HG03139 (cell line): ENCODE data around the gene HHAT.
"Not testable (repeated sequence)": the region's sequence is repeated elsewhere in the genome, so short reads cannot be mapped to it uniquely, and the experiment has no call there.

Experiments used
- ATAC-seq: cut with Tn5 transposase; IDR thresholded peaks from one replicate; pipeline ENCODE4 v1.9.1; 2021; ENCODE audit not compliant: unreplicated experiment

Gene HHAT

DNA sequence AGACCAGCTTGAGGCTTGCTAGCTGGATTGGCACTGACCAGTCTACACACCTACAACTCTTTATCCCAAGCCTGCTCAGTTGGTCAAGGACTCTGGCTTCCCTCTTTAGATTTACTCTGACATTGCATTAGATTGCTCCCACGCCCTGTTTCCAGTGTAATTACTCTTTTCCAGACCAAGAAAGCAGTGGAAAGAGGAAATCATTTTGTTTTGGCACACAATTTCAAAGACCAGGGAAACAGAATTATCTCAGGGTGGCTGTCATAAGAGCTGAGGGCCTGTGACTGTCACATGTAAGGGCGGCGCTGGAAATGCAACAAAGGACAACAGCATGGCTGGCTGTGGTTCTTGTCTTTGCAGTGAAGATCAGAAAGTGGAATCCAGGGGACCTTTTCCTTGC is 302.7 kb downstream of the HHAT start:
- no peak for ATAC-seq

- no peak for ATAC-seq
Measured at GRCh38 chr1:210633140-210633539, 304.4 kb downstream of the HHAT start.

GRCh38 chr1:210633636-210634035 is 304.9 kb downstream of the HHAT start:
- no peak for ATAC-seq

DNA sequence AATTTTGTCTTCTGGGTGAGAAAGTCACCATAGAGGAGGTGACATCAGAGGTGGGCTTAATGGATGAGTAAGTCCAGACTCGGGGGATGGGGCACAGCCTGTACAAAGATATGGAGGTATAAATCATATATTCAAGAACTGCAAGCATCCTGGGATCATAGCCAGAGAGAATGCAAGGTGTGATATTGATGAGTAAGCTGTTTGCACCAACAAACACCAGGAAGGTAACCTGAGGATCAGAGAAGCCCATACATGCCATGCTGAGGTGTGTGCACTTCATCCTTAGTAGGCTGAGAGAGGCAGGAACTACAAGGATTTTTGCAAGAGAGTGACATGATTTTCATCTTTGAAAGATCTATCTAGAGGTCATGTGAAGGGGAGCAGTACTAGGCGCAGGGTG is 306.4 kb downstream of the HHAT start:
- ATAC-seq, result no peak

DNA sequence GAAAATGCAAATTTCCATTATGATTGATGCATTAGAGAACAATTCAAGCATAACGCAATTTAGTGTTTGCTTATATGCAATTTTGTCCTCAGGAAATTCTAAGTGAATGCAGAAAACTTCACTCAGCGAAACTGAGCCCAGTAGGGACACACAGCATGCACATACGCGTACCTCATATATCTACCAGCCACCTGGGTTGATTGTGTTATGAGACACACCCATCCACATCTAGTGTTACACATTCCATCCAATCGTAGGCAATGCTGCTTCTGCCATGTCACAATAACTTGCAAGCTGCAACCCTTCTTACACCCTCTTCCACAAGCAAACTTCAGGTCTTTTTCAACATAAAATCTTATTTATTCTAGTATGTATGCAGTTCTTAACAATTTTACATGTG is 312.9 kb downstream of the HHAT start:
- no peak for ATAC-seq

GRCh38 chr1:210645582-210646257 is 317.0 kb downstream of the HHAT start:
- no peak for ATAC-seq

- ATAC-seq, result no peak
Measured at GRCh38 chr1:210646258-210646616, 317.5 kb downstream of the HHAT start.

DNA sequence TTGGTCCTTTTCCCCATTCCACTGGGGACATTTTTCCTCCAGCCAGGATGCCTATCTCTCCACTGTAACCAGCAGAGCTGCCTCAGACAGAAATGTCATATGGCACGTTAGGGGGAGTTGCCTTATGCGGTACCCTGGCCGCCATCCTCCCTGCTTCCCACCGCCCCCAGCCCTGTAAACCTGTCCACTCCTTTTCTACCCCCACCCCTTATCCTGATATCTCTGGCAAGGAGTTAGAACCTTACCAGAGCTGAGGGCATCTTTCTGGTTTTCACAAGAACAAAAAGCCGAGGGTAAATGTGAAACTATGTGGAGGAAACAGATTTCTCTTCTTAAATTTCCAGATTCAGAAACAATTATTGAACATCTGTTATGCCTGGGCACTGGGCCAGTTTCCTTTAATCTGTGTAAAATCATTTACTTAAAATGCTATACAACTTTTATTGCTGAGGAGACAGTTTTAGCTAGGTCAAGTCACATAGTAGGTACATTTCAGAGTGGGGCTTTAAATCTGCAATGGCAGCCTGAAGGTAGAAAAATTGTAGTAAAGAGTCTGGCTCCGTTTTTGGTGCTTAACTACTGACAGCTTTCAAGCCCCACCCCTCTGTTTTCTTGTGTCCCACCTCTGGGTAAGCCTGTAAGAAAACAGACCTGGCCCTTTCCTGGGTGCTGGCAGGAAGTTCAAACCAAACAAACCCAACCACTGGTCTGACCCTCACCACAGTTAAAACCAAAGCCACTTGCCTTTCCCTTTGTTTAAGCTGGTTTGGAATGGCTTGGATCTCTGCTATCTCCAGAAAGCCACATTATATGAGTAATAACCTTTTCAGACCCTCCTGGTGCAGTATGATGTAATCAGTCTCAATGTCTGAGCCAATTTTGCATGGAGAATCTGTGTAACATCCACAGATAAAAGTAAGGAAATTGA is 319.0 kb downstream of the HHAT start:
- no peak for ATAC-seq

DNA sequence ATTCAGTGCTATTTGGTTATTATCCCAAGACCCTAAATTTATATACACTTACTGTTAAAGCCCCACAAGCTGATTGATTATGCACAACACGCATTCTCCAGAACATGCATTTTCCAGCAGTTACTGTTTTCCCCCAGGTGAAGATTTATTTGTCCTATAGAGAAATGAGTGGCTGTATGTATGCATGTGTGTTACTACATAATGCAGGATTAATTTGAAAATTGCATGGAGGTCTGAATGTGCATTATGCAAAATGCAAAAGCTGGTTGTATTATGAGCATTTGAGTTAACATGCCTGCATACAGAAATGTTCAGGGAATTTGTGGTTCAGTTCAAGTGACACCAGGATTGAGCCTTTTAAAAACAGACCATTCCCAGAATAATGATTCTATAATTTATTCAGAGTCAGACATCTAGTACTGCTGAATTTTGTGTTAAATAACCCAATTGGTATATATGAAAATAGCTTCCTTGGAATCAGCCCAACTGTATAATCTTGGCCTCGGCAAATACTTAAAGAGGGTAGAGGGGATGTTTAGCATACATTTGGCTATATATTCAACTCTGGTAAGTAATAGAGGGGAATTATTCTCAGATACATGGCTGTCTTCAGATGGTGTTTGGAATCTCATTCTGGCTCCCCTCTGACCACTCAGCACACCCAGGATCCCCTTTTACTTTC is 320.0 kb downstream of the HHAT start:
- ATAC-seq, result no peak

- ATAC-seq, result no peak
Measured at GRCh38 chr1:210650403-210650802, 321.7 kb downstream of the HHAT start.

GRCh38 chr1:210652329-210652954 is 323.7 kb downstream of the HHAT start:
- ATAC-seq, result no peak

- no peak for ATAC-seq
Measured at GRCh38 chr1:210653771-210654170, 325.1 kb downstream of the HHAT start.

- no peak for ATAC-seq
Measured at GRCh38 chr1:210654176-210654981, 325.7 kb downstream of the HHAT start.

DNA sequence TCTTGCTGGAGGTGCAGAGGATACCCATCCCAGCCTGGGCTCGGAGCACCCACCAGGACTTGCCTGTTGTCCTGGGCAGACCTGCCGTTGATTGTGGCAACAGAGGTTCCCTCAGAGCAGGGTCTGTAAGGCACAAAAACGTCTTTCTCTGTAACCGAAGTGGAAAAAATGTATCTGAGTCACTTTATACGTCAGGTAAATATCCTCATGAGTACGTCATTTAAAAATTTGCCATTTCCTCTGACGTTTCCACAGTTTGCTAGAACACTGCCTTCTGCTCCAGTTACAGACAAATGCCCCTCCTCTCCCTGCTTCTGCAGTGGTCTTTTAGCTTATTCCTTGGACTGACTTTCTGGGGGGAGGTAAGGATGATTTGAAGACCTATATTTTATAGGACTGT is 326.8 kb downstream of the HHAT start:
- ATAC-seq, result no peak

DNA sequence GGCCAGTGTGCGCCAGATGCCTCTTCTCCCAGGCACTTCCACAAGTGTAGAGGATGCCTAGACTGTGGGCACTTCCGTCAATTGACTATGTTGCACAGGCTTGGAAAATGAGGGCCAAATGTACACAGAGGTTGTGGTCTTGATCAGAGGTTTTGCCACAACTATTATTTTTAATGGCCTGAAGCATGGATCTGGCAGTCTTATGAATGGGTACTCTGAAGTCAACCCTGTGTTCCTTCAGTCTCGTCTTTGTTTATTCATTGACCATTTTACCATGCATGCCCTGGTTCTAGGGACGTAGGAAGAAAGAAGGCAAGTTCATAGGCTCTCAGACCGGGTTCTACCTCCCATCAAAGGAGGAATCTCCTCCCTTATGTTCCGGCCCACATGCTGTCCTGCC is 329.1 kb downstream of the HHAT start:
- no peak for ATAC-seq

DNA sequence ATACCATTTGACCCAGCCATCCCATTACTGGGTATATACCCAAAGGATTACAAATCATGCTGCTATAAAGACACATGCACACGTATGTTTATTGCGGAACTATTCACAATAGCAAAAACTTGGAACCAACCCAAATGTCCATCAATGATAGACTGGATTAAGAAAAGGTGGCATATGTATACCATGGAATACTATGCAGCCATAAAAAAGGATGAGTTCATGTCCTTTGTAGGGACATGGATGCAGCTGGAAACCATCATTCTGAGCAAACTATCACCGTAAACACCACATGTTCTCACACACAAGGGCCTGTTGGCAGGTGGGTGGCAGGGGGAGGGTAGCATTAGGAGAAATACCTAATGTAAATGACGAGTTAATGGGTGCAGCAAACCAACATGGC is 332.8 kb downstream of the HHAT start:
- not testable (repeated sequence) for ATAC-seq

GRCh38 chr1:210662291-210663050 is 333.8 kb downstream of the HHAT start:
- ATAC-seq, result no peak

DNA sequence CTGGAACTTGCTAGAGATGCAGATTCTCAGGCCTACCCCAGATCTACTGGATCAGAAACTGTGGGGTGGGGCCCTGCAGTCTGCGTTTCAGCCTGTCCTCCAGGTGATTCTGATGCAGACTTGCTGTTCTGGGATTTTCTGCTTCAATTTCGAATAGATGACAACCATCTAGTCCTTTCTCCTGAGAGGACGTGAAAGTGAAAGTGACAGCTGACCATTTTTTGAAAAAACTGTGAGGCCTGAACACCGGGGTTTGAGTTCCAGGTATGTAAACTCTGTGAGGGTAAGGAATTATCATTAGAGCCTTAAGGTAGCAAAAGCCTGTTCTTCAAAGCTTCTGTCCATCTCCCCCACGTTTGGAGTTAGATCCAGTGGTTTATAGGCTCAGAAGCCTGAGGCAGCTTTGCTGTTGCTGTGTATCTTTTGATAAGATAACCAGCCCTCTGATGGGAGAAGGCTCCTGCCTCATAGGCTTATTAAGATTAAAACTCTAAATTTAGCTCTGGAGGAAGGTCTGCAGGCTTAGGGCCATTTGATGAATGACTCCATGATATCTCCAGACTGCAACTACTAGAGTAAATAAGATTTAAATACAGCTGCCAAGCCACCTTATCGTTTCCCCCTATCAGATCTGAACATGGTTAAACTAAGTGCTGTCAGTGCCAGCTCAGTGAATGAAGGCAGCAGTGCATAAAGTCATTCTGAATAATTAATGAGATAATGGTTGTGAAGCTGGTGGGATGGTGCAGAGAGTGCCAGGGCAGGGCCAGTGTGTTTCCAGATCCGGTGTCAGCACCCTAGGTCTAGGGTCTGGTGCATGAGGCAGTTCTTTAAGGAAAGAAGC is 335.2 kb downstream of the HHAT start:
- no peak for ATAC-seq

- ATAC-seq, result no peak
Measured at GRCh38 chr1:210669951-210670350, 341.2 kb downstream of the HHAT start.
